ENCODE data around the gene TNPO3. TPM values are rescaled to one million over a fixed set of nuclear protein-coding genes. Genes with fewer than 3 reads are reported as not detected.
A peak's percentile ranks its signal among the peaks of the same experiment; 100 is the strongest.

TNPO3 gene
- total and polyA plus RNA-seq, 10 of the 15 experiments (the other 5 are each of a cell fraction or from before 2014, with no cell fraction given) = 17.6 to 91.8 (median 65.9) TPM

- no peak for TF ChIP-seq ZNF592 (IDR thresholded peaks at IDR 0.05)
Observed at GRCh38 chr7:128928882-128929788, 125.8 kb downstream of the TNPO3 start (continued).

GRCh38 chr7:128928159-128928813 is 126.6 kb downstream of the TNPO3 start:
- DNase-seq (ENCODE audit: low read depth, low spot score) = no peak
- Histone ChIP-seq H2AFZ (ENCODE audit: control insufficient read depth, low read depth, low read length) (no peak overlapping the region), H3K79me2 (ENCODE audit: control insufficient read depth, insufficient read depth, low read length) (peaks cover 7% of the 10 kb centered on the region), H3K9me3 (replicated peaks; ENCODE audit: control insufficient read depth, insufficient read depth, low read length) (no peaks in the 10 kb centered on the region), H3K9ac (ENCODE audit: control insufficient read depth, insufficient read depth, low read length) (no peak overlapping the region), H3K36me3 (ENCODE audit: control insufficient read depth in 2 of 2, insufficient read depth in 2 of 2, low read length in 1 of 2) (no peaks in the 10 kb centered on the region), H3K27me3 (replicated peaks in 1 of 2; ENCODE audit: control insufficient read depth in 2 of 2, insufficient read depth in 2 of 2, low read length in 1 of 2) (no peaks in the 10 kb centered on the region), H3K4me3 (no peak overlapping the region), H3K4me2 (ENCODE audit: control insufficient read depth, insufficient read depth) (no peak overlapping the region), H4K20me1 (ENCODE audit: control insufficient read depth, insufficient read depth) (no peaks in the 10 kb centered on the region), H3K4me1 (ENCODE audit: control insufficient read depth, insufficient read depth, low read length) (peaks cover 10% of the 10 kb centered on the region), H3K27ac (ENCODE audit: control insufficient read depth, insufficient read depth) (no peak overlapping the region)
- ATAC-seq = no peak
- ChIA-PET RAD21 (ENCODE audit: unreplicated experiment) (no interaction called here), CTCF (interaction anchor here (1.9 kb wide), 1 partner anchor 163 kb away, joined by 5 read pairs; no protein-coding TSS in a partner anchor), SMC1A (ENCODE audit: uncharacterized antibody, unreplicated experiment) (interaction anchor here (1.0 kb wide), 1 partner anchor 136 kb away, joined by 3 read pairs; no protein-coding TSS in a partner anchor), POLR2A (interaction anchor here (0.5 kb wide), 1 partner anchor 15 kb away, joined by 7 read pairs; no protein-coding TSS in a partner anchor)
- no peak for FAIRE-seq
- WGBS (ENCODE audit: insufficient coverage, insufficient replicate concordance, low lambda C conversion rate, missing lambda C conversion rate) = 95% methylated on average over 8 of the region's 8 CpGs
- no peak for TF ChIP-seq RB1 (IDR thresholded peaks at IDR 0.05; ENCODE audit: borderline replicate concordance)
- 0 out of 6 replicates have a peak, but pooled peaks of 1 of the 3 experiments have one; percentile 11 for TF ChIP-seq CTCF (IDR thresholded peaks at IDR 0.05 in 2 of 3, conservative IDR thresholded peaks at IDR 0.05 in 1 of 3; ENCODE audit: control insufficient read depth in 2 of 3, extremely low read depth in 1 of 3, insufficient read depth in 1 of 3, low read depth in 3 of 3, low read length in 3 of 3)
- intact Hi-C loops (cut with micrococcal nuclease; ENCODE audit: unreplicated experiment) (no loop called here), in situ Hi-C loops (cut with MboI) (no loop called here)
- no TSS peak for BruUV-seq (replicated peaks)
